ENCODE results near the gene TPM1.

Gene TPM1

GRCh38 chr15:63043335-63044076, 959 bp downstream of the TPM1 start:
- DNase-seq: no peak

- no peak for DNase-seq
These were observed 1.6 kb downstream of the TPM1 start for GRCh38 chr15:63044077-63044644.

GRCh38 chr15:63044645-63045464, 2.3 kb downstream of the TPM1 start:
- no peak for DNase-seq

GRCh38 chr15:63045465-63045840, 2.9 kb downstream of the TPM1 start:
- no peak for DNase-seq

GRCh38 chr15:63045879-63046278, 3.3 kb downstream of the TPM1 start:
- no peak for DNase-seq

- DNase-seq: no peak
These were observed 4.6 kb downstream of the TPM1 start for GRCh38 chr15:63046917-63047760.

- no peak for DNase-seq
These were observed 5.2 kb downstream of the TPM1 start for GRCh38 chr15:63047792-63048114.

- DNase-seq: peak; percentile 87
These were observed 5.7 kb downstream of the TPM1 start for GRCh38 chr15:63048115-63048775.

- peak; percentile 30 for DNase-seq
These were observed 6.5 kb downstream of the TPM1 start for GRCh38 chr15:63048776-63049665.

GRCh38 chr15:63049783-63050371, 7.3 kb downstream of the TPM1 start:
- DNase-seq: no peak

- DNase-seq: no peak
These were observed 8.2 kb downstream of the TPM1 start for GRCh38 chr15:63050731-63051155.

GRCh38 chr15:63051156-63052066, 8.9 kb downstream of the TPM1 start:
- DNase-seq: no peak

- DNase-seq: no peak
These were observed 9.7 kb downstream of the TPM1 start for GRCh38 chr15:63052077-63052841.

- DNase-seq: no peak
These were observed 10.6 kb downstream of the TPM1 start for GRCh38 chr15:63052961-63053698.

- DNase-seq: no peak
These were observed 11.7 kb downstream of the TPM1 start for GRCh38 chr15:63054281-63054683.

- no peak for DNase-seq
These were observed 12.4 kb downstream of the TPM1 start for GRCh38 chr15:63054985-63055384.

- no peak for DNase-seq
These were observed 14.3 kb downstream of the TPM1 start for GRCh38 chr15:63056829-63057228.
